T-helper 17 cell (primary cell): ENCODE results near the gene TMEM200A. TPM values are rescaled to one million over a fixed set of nuclear protein-coding genes. Genes with fewer than 3 reads are reported as not detected.
A peak's percentile ranks its signal among the peaks of the same experiment; 100 is the strongest.

ENCODE experiments used
- ATAC-seq: fragments of 150-1000 bp; cut with Tn5 transposase; 2 replicates; pipeline ENCODE4 v1.10.0; 2021; ENCODE audit warnings: mild to moderate bottlenecking, moderate library complexity
- DNase-seq, 3 donors: peaks; one replicate each; pipeline versions ENCODE4 v3.0.0 to v3.0.0-alpha.2; 2020 to 2021
- H3K9me3 ChIP-seq: one replicate; pipeline ENCODE4 v1.7.0; 2013; ENCODE audit warnings: low read length, mild to moderate bottlenecking; ENCODE audit not compliant: control insufficient read depth, poor library complexity, severe bottlenecking
- H3K27ac Mint-ChIP-seq: one replicate; pipeline ENCODE4 v1.8.0; 2022; ENCODE audit warnings: mild to moderate bottlenecking, moderate library complexity, mixed read lengths
- H3K27me3 Mint-ChIP-seq: one replicate; pipeline ENCODE4 v1.8.0; 2022; ENCODE audit warnings: mixed read lengths
- H3K36me3 Mint-ChIP-seq: one replicate; pipeline ENCODE4 v1.8.0; 2022; ENCODE audit warnings: low read depth, mixed read lengths
- H3K4me1 Mint-ChIP-seq: one replicate; pipeline ENCODE4 v1.8.0; 2022; ENCODE audit warnings: mild to moderate bottlenecking, mixed read lengths
- H3K4me3 Mint-ChIP-seq: one replicate; pipeline ENCODE4 v1.8.0; 2022; ENCODE audit warnings: mild to moderate bottlenecking, moderate library complexity, mixed read lengths
- total RNA-seq, 4 donors: library from RNA in 2 of 4; stranded (reverse) in 2 of 4; gene quantifications; one replicate each; pipeline ENCODE4 v1.2.3 and lab custom pipeline; 2022 to 2026

Gene TMEM200A
- total RNA-seq, 2 donors from 2014 or later: 2.3 to 2.4 TPM

DNA sequence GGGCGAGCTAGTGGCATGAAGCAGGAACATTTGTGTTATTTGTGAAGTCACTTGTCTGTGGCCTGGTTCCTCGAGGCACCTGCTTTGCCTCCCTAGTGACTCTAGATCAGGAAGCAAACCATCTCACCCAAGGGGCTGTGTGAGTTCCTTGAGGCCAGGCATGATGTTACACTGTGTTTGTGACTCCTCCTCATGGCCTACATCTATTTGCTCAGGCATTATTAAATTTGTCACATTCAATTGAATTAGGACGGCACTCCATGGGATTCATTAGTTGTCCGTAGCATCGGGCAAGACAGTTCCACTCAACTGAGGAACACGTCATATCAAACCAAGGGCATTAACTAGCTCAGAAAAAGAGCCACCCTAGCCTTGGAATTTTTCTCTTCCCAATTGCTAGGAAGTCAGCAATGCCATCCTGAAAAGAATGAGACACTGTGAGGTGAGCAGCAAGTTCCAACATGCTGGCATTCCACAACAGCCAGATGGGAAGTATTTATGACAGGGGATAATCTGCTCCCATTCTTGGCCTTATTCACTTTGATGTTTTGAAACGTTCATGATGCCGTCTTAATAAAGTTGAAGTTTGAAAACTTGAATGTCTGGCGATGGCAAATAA, 17.2 kb downstream of the TMEM200A start:
- Mint-ChIP-seq H3K36me3 (no peaks in the 10 kb centered on the region), H3K27me3 (no peaks in the 10 kb centered on the region), H3K4me1 (peaks cover 30% of the 10 kb centered on the region), H3K27ac (no peak overlapping the region), H3K4me3 (no peak overlapping the region)
- ATAC-seq (no peak), DNase-seq (no peak)
- H3K9me3 ChIP-seq: no peaks in the 10 kb centered on the region

DNA sequence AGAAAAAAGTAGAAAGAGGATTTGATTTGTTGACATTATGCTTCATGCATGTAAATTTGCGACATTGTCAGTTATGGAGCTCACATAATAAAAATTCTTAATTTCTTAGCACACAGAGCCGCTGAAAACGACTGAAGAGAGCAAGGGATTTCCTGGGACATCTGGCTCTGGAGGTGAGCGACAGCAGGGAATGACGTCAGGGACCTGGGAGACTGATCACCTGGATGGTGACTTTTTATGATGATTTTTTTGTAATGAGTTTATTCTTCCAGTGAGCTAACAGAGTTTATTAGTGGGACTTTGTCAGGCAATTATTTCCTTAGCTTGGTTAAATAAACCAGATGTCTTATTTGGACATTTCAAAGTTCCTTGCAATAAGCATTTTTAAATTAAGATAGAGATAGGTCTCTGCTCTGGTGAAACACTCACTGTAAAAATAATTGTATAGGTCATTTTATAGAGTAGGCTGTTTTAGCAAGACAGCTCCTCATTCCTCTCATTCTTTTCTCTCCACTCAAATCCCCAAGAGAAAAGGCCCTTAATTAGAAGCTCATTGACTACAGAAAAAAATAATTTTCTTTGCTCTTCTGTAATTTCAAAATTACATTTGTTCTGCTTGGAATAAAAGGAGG, 19.4 kb downstream of the TMEM200A start:
- peaks cover 23% of the 10 kb centered on the region for H3K4me1 Mint-ChIP-seq
- no peaks in the 10 kb centered on the region for H3K27me3 Mint-ChIP-seq
- no peak overlapping the region for H3K4me3 Mint-ChIP-seq
- ATAC-seq (no peak), DNase-seq (no peak)
- no peak overlapping the region for H3K27ac Mint-ChIP-seq
- no peaks in the 10 kb centered on the region for H3K36me3 Mint-ChIP-seq
- no peaks in the 10 kb centered on the region for H3K9me3 ChIP-seq

DNA sequence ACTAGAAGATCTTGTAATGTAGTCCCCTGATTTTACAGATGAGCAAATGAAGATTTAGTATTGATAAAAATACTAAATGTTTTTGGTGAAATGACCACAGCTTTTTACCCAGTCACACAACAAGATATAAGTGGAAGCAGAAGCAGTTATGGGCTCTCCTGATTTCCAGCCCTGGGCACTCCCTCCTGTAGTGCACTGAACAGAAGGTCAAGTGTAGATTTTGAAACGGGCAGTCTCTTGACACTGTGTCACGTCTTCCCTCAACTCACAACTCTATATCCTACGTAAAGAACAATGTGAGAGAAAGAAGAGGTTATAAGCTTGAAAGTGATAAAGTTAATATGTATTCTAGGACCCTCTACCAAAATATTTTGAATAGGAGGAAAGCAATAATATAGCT, 23.3 kb downstream of the TMEM200A start:
- Mint-ChIP-seq H3K27me3 (no peaks in the 10 kb centered on the region), H3K27ac (no peak overlapping the region), H3K4me3 (no peak overlapping the region), H3K4me1 (peaks cover 6% of the 10 kb centered on the region), H3K36me3 (peaks cover 3% of the 10 kb centered on the region)
- ATAC-seq (no peak), DNase-seq (no peak)
- H3K9me3 ChIP-seq: no peaks in the 10 kb centered on the region

DNA sequence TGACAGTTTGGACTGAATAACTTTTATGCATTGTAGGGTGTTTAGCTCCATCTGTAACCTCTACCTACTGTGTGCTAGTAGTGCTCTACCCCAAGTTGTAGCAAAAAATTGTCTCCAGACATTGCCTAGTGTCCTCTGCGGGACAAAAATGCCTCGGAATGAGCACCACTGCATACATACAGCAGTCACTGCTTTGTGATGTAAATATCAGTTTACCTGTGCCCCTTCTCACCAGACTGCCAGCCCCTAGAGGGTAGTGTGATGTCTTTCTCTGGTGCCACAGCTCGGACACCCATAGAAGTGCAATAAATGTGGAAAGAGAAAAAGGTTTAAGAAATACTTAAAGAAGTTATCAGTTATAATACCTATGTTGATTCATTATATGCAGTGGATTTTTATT, 25.1 kb downstream of the TMEM200A start:
- peaks cover 6% of the 10 kb centered on the region for H3K4me1 Mint-ChIP-seq
- H3K27me3 Mint-ChIP-seq: no peaks in the 10 kb centered on the region
- no peaks in the 10 kb centered on the region for H3K9me3 ChIP-seq
- no peak overlapping the region for H3K4me3 Mint-ChIP-seq
- H3K36me3 Mint-ChIP-seq: peaks cover 3% of the 10 kb centered on the region
- ATAC-seq: no peak
- DNase-seq: no peak
- no peak overlapping the region for H3K27ac Mint-ChIP-seq

DNA sequence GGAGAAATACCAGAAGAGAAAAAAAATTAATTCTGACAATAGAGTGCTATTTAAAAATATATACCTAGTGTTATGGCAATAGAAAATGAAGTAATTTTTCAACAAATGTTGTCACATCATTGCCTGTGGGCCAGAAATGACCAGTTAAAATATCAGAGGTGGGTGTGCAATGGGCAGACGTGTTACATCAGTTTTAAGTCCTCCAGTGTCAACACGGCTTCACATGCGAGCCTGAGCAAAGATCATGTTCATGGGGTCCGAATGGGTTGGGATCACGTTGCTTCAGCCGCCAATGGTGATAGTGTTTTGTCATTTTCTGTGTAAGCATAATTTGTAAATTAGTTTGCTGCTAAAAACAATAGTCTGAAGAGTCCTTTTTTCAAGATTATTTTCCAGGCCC, 27.5 kb downstream of the TMEM200A start:
- H3K36me3 Mint-ChIP-seq: peaks cover 3% of the 10 kb centered on the region
- H3K4me1 Mint-ChIP-seq: peaks cover 10% of the 10 kb centered on the region
- no peak for ATAC-seq
- H3K27ac Mint-ChIP-seq: no peak overlapping the region
- no peaks in the 10 kb centered on the region for H3K9me3 ChIP-seq
- H3K27me3 Mint-ChIP-seq: no peaks in the 10 kb centered on the region
- no peak for DNase-seq
- no peak overlapping the region for H3K4me3 Mint-ChIP-seq

DNA sequence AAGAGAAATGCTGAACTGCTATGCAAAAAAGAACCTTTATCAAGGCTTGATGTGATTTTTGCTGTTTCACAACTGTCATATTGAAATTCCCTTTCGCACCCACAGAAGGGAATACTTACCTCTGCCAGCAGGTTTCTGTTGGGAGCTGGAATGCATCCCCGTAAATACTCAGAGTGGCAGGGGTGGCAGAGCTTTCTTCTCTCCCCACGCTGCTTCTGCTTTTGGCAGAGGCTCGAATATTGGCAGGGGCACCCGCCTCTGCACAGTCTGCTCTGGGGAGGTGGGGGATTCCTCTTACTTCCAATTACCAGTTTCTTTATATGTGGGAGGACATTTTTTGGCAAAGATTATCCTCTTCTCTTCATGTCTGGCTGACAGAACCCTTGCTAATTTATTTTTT, 28.4 kb downstream of the TMEM200A start:
- no peak for ATAC-seq
- peaks cover 3% of the 10 kb centered on the region for H3K36me3 Mint-ChIP-seq

DNA sequence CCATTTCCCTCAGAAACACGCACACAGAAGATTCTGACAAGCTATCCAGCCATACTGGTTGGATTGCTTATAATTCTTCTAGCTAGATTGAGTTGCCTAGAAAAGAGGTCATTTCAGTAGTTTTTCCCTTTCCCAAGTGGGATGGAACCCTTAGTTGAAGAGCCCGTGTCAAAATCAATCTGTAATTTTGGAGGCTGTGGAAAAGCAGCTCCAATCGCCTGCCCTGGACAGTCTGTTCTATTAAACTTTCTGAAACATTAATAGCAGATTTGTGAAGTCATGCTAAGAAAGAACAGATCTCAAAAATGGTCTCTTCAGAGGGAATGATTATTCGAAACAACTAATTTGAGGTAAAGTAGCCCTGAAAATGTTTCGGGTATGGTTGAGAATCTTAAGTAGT, 29.3 kb downstream of the TMEM200A start:
- Mint-ChIP-seq H3K36me3 (peaks cover 3% of the 10 kb centered on the region), H3K27me3 (no peaks in the 10 kb centered on the region), H3K4me1 (peaks cover 10% of the 10 kb centered on the region), H3K27ac (peak overlapping the region; percentile 56), H3K4me3 (no peak overlapping the region)
- DNase-seq (no peak), ATAC-seq (no peak)
- H3K9me3 ChIP-seq: no peaks in the 10 kb centered on the region

More for the DNA sequence above, 28.4 kb downstream of the TMEM200A start:
- peaks cover 10% of the 10 kb centered on the region for H3K4me1 Mint-ChIP-seq
- H3K27me3 Mint-ChIP-seq: no peaks in the 10 kb centered on the region
- no peak for DNase-seq
- H3K9me3 ChIP-seq: no peaks in the 10 kb centered on the region
- H3K27ac Mint-ChIP-seq: no peak overlapping the region
- no peak overlapping the region for H3K4me3 Mint-ChIP-seq

DNA sequence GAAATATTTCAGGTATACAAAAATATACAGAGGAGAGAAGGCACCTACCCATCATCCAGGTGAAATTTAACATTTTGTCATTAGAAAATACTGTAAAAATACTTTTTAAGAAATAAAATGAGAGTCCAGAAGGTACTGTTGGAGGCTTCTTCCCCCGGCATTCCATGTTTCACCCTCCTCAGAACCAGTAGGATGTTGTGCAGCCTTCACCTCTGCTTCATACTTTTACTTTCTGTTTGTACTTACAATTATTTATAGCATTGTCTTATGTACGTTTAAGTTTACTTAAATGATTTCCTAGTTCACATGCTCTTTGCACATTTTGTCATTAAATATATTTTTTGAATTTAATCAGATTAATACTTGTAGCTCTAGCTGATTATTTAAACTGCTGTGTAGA, 30.9 kb downstream of the TMEM200A start:
- H3K4me1 Mint-ChIP-seq: peaks cover 15% of the 10 kb centered on the region
- H3K9me3 ChIP-seq: no peaks in the 10 kb centered on the region
- ATAC-seq (peak; percentile 39), DNase-seq (no peak)
- H3K36me3 Mint-ChIP-seq: peaks cover 2% of the 10 kb centered on the region
- peak overlapping the region; percentile 79 for H3K27ac Mint-ChIP-seq
- peak overlapping the region; percentile 70 for H3K4me3 Mint-ChIP-seq
- H3K27me3 Mint-ChIP-seq: no peaks in the 10 kb centered on the region

DNA sequence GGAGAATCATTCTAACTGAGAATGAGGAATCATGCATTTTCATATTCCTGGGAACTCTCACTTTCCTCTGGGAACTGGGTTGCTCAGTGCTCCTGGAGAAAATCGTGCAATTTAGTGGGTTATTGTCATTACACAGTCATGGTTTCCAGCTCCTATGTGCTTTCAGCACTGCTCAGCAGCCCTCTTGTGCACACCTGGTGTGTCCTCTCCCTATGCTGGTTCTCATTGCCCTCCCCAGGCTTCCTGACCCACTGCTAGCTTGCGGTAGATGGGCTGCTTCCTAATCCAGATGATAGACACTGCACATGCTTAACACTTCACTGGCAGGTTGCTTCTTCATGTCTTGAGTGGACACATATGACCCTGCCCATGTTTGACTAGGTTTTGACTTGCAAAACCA, 39.7 kb downstream of the TMEM200A start:
- Mint-ChIP-seq H3K36me3 (peaks cover 2% of the 10 kb centered on the region), H3K27ac (no peak overlapping the region), H3K4me1 (peaks cover 21% of the 10 kb centered on the region), H3K4me3 (no peak overlapping the region), H3K27me3 (peaks cover 6% of the 10 kb centered on the region)
- H3K9me3 ChIP-seq: no peaks in the 10 kb centered on the region
- ATAC-seq (no peak), DNase-seq (no peak)

DNA sequence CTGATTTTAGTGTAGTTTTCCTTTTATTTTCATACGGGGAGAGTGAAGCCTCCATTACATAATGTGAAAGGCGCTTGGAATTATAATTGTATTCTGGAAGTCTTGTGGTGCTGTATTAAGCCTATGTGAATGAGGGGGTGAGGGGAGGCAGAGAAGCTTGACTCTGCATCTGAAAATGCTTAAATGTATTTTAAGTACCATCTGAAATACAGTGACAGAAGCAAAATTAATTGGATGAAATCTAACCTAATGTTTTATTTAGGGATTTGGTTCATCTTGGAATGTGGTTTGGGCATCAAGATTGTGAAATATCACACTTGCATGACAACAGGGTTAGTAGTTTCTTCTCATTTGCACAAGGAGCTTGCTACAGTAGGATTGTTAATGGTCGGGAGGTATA, 41.2 kb downstream of the TMEM200A start:
- H3K9me3 ChIP-seq: no peaks in the 10 kb centered on the region
- Mint-ChIP-seq H3K27ac (no peak overlapping the region), H3K4me3 (no peak overlapping the region), H3K4me1 (peaks cover 14% of the 10 kb centered on the region), H3K36me3 (peaks cover 2% of the 10 kb centered on the region), H3K27me3 (peaks cover 6% of the 10 kb centered on the region)
- ATAC-seq (no peak), DNase-seq (no peak)

DNA sequence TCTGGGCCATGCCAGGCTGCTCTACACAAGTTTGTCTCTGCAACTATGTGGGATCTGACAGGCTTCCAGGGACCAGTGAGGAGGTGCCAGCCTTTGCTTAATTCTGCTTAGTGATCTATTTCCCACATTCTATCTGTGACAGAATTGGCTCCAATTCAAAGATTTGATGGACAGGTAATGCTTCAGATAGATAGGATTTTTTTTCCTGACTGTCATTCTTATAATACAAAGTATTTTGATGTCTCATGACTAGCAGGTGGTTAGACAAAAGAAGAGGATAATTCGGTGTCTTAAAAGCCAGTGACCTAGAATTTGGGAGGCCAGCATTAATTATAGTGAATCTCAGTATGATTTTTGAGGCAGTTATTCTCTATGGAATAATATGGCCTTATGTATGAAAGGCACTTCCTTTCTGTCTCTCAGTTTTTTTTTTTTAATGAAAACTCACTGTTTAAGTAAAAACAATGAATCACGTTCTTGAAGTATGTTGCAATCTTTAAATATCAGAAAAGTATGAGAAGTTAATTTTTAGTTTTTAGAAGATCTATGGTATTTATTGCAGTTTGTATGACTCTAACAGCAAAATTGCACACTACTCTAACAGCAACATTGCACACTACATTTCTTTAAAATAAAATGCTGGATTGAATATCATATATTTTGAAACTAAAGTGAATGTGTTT, 43.7 kb downstream of the TMEM200A start:
- Mint-ChIP-seq H3K27me3 (peaks cover 6% of the 10 kb centered on the region), H3K36me3 (peaks cover 7% of the 10 kb centered on the region), H3K4me3 (no peak overlapping the region), H3K27ac (no peak overlapping the region), H3K4me1 (peaks cover 8% of the 10 kb centered on the region)
- H3K9me3 ChIP-seq: no peaks in the 10 kb centered on the region
- DNase-seq (no peak), ATAC-seq (no peak)

DNA sequence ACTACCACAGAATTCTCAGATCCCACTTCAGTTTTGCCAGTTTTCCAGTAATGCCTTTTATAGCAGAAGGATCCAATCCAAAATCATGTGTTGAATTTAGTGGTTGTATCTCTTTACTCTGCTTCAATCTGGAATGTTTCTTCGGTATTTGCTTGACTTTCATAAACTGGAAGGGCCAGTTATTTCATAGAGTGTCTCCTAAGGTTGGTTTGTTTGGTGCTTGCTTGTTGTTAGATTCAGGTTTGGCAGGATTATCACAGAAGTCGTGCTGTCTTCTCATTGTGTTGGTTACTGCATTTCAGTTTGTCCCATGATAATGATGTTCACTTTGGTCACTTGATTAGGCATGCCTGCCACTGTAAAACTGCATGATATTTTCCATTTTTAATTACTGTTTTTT, 45.7 kb downstream of the TMEM200A start:
- ATAC-seq: no peak
- no peak overlapping the region for H3K27ac Mint-ChIP-seq
- H3K4me1 Mint-ChIP-seq: peaks cover 4% of the 10 kb centered on the region

DNA sequence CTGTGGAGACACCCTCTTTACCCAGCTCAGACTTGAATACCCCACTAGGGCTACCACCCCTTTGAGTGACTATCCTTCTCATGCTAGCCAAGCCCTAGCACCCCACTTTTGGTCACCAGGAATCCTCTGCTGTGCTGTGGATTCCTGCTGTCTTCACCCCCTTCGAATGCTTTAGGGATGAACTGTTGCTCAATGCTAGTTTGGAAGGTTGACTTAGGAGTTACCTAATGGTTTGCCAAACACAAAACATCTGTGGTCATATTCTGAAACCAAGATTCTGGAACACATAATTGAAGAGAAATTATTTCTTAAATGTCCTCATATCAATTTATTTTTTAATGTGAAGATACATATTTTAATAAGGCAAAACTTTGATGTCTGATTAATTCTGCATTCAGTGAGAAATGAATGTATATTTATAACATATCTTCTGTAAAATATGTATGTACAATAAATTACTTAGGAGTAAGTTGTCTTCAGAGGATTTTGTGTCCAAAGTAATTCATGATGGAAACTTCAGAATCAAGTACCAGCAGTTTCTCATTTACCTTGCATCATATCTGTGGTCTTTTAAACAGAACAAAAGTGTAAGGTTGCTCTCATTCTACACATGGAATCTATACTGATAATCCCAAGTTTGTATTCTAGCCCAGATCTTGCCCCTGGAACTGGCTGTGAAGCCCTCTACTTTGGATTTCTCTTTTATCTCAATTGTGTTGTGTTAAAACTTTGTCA, 46.9 kb downstream of the TMEM200A start:
- DNase-seq (no peak), ATAC-seq (no peak)
- H3K4me3 Mint-ChIP-seq: no peak overlapping the region
- no peaks in the 10 kb centered on the region for H3K27me3 Mint-ChIP-seq
- no peaks in the 10 kb centered on the region for H3K9me3 ChIP-seq
- H3K4me1 Mint-ChIP-seq: peaks cover 4% of the 10 kb centered on the region
- peaks cover 7% of the 10 kb centered on the region for H3K36me3 Mint-ChIP-seq
- H3K27ac Mint-ChIP-seq: no peak overlapping the region

More for the DNA sequence above, 45.7 kb downstream of the TMEM200A start:
- Mint-ChIP-seq H3K27me3 (peaks cover 6% of the 10 kb centered on the region), H3K36me3 (peaks cover 7% of the 10 kb centered on the region), H3K4me3 (no peak overlapping the region)
- no peak for DNase-seq
- no peaks in the 10 kb centered on the region for H3K9me3 ChIP-seq
